GM12875 (cell line): Measurements from ENCODE around the gene ADAM11.
A peak's percentile ranks its signal among the peaks of the same experiment; 100 is the strongest.

ENCODE experiments used
- H3K4me3 ChIP-seq: one replicate; pipeline ENCODE4 v1.5.1; 2011; ENCODE audit warnings: low read depth, low read length, control low read depth
- CTCF ChIP-seq: IDR thresholded peaks from 2 replicates; pipeline ENCODE4 v1.5.1; 2011; ENCODE audit warnings: low read depth, mild to moderate bottlenecking, control low read depth, inconsistent platforms, low read length, moderate library complexity, borderline replicate concordance; ENCODE audit not compliant: insufficient read depth

ADAM11 gene

GRCh38 chr17:44777394-44778348 lies 18.9 kb downstream of the ADAM11 start:
- TF ChIP-seq CTCF: no peak
- H3K4me3 ChIP-seq: no peak overlapping the region

DNA sequence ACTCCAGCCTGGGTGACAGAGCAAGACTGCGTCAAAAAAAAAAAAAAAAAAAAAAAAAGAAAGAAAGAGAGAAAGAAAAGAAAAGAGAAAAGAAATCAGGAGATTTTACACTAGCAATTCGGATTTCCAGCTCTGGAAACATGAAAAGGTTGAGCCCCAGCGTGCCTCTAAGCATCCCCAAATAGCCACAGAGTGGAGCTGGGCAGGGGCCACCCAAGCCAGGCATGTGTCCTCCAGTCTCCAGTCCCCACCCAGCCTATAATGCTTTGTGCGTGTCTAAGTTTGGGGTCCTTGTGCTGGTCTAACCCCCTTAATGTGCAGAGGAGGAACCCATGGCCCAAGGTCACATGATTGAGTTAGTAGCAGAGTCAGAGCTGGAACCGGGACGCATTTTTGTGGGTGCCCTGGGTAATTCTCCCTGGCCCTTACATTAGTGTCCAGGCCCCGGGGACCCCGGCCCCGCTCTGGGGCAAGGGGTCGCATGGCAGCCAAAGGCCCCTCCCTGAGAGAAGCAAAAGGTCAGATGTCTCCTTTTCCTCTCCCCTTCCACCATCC lies 19.9 kb downstream of the ADAM11 start:
- no peak for TF ChIP-seq CTCF

DNA sequence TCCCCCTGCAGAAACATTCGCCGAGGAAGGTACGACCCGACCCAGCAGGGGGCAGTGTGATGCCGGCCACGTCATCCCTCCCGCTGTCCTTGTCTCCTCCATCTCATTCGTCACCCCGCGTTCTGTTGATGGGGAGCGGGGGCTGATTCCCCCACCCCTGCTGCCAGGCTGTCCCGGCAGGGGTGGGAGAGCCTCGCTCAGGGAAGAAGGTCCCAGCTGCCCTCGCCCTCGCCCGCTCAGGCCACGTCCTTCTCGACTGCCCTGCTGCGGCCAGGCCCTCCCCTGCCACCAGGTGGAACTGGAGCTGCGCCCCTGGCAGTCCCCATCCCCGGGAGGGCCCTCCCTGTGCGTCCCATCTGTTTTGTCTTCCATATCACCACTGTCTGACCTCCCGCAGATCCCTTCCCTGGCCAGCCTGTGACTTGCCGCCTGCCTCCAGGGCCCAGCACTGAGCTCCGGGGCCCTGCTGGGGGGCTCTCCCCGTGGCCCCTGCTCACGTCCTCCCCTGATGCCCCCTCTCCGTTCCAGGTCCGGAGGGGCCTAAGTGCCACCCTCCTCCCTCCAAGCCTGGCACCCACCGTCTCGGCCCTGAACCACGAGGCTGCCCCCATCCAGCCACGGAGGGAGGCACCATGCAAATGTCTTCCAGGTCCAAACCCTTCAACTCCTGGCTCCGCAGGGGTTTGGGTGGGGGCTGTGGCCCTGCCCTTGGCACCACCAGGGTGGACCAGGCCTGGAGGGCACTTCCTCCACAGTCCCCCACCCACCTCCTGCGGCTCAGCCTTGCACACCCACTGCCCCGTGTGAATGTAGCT lies 20.6 kb downstream of the ADAM11 start:
- TF ChIP-seq CTCF: peak; percentile 90
- peak overlapping the region; percentile 49 for H3K4me3 ChIP-seq

More for the DNA sequence above, 19.9 kb downstream of the ADAM11 start:
- H3K4me3 ChIP-seq: peak overlapping the region; percentile 49

- H3K4me3 ChIP-seq: no peak overlapping the region
- TF ChIP-seq CTCF: no peak
Measured at GRCh38 chr17:44780161-44780560, 21.4 kb downstream of the ADAM11 start.

DNA sequence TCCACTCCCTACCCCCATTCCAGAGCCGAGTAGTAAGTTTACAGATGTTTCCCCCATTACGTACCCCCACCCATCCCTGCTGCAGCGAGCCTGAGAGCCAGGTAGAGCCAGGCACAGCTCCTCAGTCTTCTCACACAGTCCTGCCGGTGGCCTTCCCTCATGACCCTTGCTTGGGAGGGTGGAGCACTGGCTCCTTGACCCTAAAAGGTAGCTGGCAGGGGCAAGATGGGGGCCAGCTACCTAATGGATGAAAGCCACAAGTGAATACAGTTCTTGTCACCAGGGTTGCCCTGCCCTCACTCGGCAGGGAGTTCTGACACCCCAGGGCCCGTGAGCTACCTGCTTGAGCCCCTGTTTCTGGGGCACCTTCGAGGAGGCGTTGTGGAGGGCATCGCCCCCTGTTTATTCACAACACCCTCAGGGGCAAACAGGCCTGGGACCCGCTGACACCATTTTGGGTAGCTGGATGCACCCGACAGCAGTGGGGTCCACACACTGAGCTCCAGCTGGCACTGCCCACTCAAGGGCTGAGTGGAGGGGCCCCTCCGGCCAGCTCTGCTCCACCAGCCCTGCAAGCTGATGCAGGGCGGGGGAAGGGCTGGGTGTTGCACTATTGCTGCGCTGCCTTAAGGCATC lies 22.2 kb downstream of the ADAM11 start:
- no peak for TF ChIP-seq CTCF
- H3K4me3 ChIP-seq: no peak overlapping the region

- TF ChIP-seq CTCF: no peak
- H3K4me3 ChIP-seq: no peak overlapping the region
Measured at GRCh38 chr17:44781551-44782325, 22.9 kb downstream of the ADAM11 start.
